SK-N-SH (cell line): Measurements from ENCODE around the gene HUNK. TPM values are rescaled to one million over a fixed set of nuclear protein-coding genes. Genes with fewer than 3 reads are reported as not detected.

Experiments
- CTCF ChIA-PET: fragments of 300-600, 350-600 bp; formaldehyde crosslinking; extraction: SDS; loops from one replicate; lab custom pipeline; 2021; lab: Yijun Ruan, JAX
- POLR2A ChIA-PET: fragments of 350-600 bp; sonication (Branson Sonifier 250); formaldehyde crosslinking; extraction: SDS; loops from one replicate; lab custom pipeline; 2020; ENCODE audit warnings: antibody characterized with exemption, inconsistent platforms; lab: Yijun Ruan, JAX
- DNase-seq: peaks from one replicate; pipeline ENCODE4 v3.0.0; 2012
- H2AFZ ChIP-seq: fragments of 200-600 bp; sonication (generic); 2 replicates; pipeline ENCODE4 v1.8.1; 2016; ENCODE audit warnings: antibody characterized with exemption, mild to moderate bottlenecking, low read depth
- H3F3A ChIP-seq: fragments of 200-600 bp; sonication (generic); replicated peaks from 2 replicates; pipeline ENCODE3; 2016; ENCODE audit warnings: antibody characterized with exemption, mild to moderate bottlenecking; ENCODE audit not compliant: insufficient read depth
- H3K27ac ChIP-seq, 2 experiments: fragments of 200-500 bp in 1 of 2; fragments of 200-600 bp in 1 of 2; sonication (Bioruptor generic) in 1 of 2; sonication (generic), shearing (Covaris generic) in 1 of 2; 2 replicates each; pipeline versions ENCODE4 v1.5.1 to v1.6.1; 2014 to 2016; ENCODE audit warnings: low read depth in 2 of 2, inconsistent platforms in 1 of 2, low read length in 1 of 2, mild to moderate bottlenecking in 1 of 2, mixed read lengths in 1 of 2
- H3K27me3 ChIP-seq: fragments of 200-600 bp; sonication (generic), shearing (Covaris generic); 2 replicates; pipeline ENCODE4 v1.6.1; 2016; ENCODE audit warnings: mixed run types; ENCODE audit not compliant: insufficient read depth
- H3K36me3 ChIP-seq, 2 experiments: fragments of 200-500 bp in 1 of 2; fragments of 200-600 bp in 1 of 2; sonication (Bioruptor generic) in 1 of 2; sonication (generic) in 1 of 2; replicated peaks in 1 of 2; 2 replicates each; pipeline versions ENCODE3 to v1.5.1; 2014 to 2016; ENCODE audit warnings: low read length in 1 of 2, mild to moderate bottlenecking in 1 of 2; ENCODE audit not compliant: insufficient read depth in 2 of 2, control insufficient read depth in 1 of 2
- H3K4me1 ChIP-seq, 2 experiments: fragments of 200-500 bp in 1 of 2; fragments of 200-600 bp in 1 of 2; sonication (Bioruptor generic) in 1 of 2; sonication (generic), shearing (Covaris generic) in 1 of 2; 2 replicates each; pipeline versions ENCODE4 v1.5.1 to v1.6.1; 2014 to 2016; ENCODE audit warnings: low read depth in 1 of 2, low read length in 1 of 2, mixed run types in 1 of 2; ENCODE audit not compliant: insufficient read depth in 2 of 2, control insufficient read depth in 1 of 2
- H3K4me2 ChIP-seq: fragments of 200-600 bp; sonication (generic), shearing (Covaris generic); 2 replicates; pipeline ENCODE4 v1.6.1; 2017; ENCODE audit warnings: mixed run types
- H3K4me3 ChIP-seq, 2 experiments: fragments of 200-500 bp in 1 of 2; fragments of 200-600 bp in 1 of 2; sonication (Bioruptor generic) in 1 of 2; sonication (generic), shearing (Covaris generic) in 1 of 2; 2 replicates each; pipeline versions ENCODE4 v1.5.1 to v1.8.1; 2014 to 2016; ENCODE audit warnings: low read depth in 2 of 2, inconsistent platforms in 1 of 2, low read length in 1 of 2, mild to moderate bottlenecking in 1 of 2, mixed read lengths in 1 of 2, moderate library complexity in 1 of 2
- H3K79me2 ChIP-seq: fragments of 200-600 bp; sonication (generic); 2 replicates; pipeline ENCODE4 v1.8.1; 2017; ENCODE audit warnings: mild to moderate bottlenecking; ENCODE audit not compliant: insufficient read depth
- H3K9ac ChIP-seq: fragments of 200-600 bp; sonication (generic); 2 replicates; pipeline ENCODE4 v1.6.1; 2017; ENCODE audit warnings: mixed run types
- H3K9me2 ChIP-seq: fragments of 200-600 bp; sonication (generic); 2 replicates; pipeline ENCODE4 v1.6.1; 2017; ENCODE audit warnings: mixed run types
- H3K9me3 ChIP-seq: fragments of 200-600 bp; sonication (generic); 2 replicates; pipeline ENCODE4 v1.6.1; 2017; ENCODE audit warnings: mixed run types, mild to moderate bottlenecking, moderate library complexity
- H4K20me1 ChIP-seq: fragments of 200-600 bp; sonication (generic); 2 replicates; pipeline ENCODE4 v1.6.1; 2017; ENCODE audit warnings: mild to moderate bottlenecking, mixed run types; ENCODE audit not compliant: insufficient read depth
- ELF1 ChIP-seq: IDR thresholded peaks from 2 replicates; pipeline ENCODE4 v1.4.0; 2012
- EP300 ChIP-seq, 2 experiments: IDR thresholded peaks; 2 replicates each; pipeline versions ENCODE4 v1.4.0 to v1.6.1; 2012; ENCODE audit warnings: borderline replicate concordance in 1 of 2, low read depth in 1 of 2, low read length in 1 of 2
- EZH2phosphoT487 ChIP-seq: fragments of 200-600 bp; sonication (generic); IDR thresholded peaks from 2 replicates; pipeline ENCODE4 v1.6.1; 2017; ENCODE audit warnings: low read depth, mixed run types, mild to moderate bottlenecking, antibody characterized with exemption, moderate library complexity, borderline replicate concordance
- FOXM1 ChIP-seq: IDR thresholded peaks from 2 replicates; pipeline ENCODE4 v1.4.0; 2012; ENCODE audit warnings: low read depth, mild to moderate bottlenecking
- MEF2A ChIP-seq: IDR thresholded peaks from 2 replicates; pipeline ENCODE4 v1.4.0; 2012; ENCODE audit warnings: low read depth, borderline replicate concordance
- NFIC ChIP-seq: IDR thresholded peaks from 2 replicates; pipeline ENCODE4 v1.4.0; 2012; ENCODE audit warnings: borderline replicate concordance
- PBX3 ChIP-seq: IDR thresholded peaks from 2 replicates; pipeline ENCODE4; 2012
- RCOR1 ChIP-seq: fragments of 150-350 bp; IDR thresholded peaks from 2 replicates; pipeline ENCODE4 v1.6.1; 2017; ENCODE audit warnings: antibody characterized with exemption, low read length
- SIN3A ChIP-seq: IDR thresholded peaks from 2 replicates; pipeline ENCODE4 v1.6.1; 2012; ENCODE audit warnings: low read depth, mild to moderate bottlenecking, low read length, moderate library complexity, borderline replicate concordance
- TAF1 ChIP-seq: IDR thresholded peaks from 2 replicates; pipeline ENCODE4 v1.6.1; 2012; ENCODE audit warnings: low read depth, mild to moderate bottlenecking, low read length, moderate library complexity, borderline replicate concordance
- TCF12 ChIP-seq: IDR thresholded peaks from 2 replicates; pipeline ENCODE4 v1.4.0; 2012
- TEAD4 ChIP-seq: IDR thresholded peaks from 2 replicates; pipeline ENCODE4 v1.4.0; 2012; ENCODE audit warnings: mild to moderate bottlenecking, borderline replicate concordance; ENCODE audit not compliant: insufficient read depth
- WGBS: methylation state at CpG from one replicate; pipeline ENCODE4 v1.1.6; 2017; ENCODE audit warnings: low lambda C conversion rate; 5-methylcytosine and 5-hydroxymethylcytosine counted together
- polyA plus RNA-seq, 3 experiments: library from polyadenylated mRNA; depleted of rRNA; stranded (reverse); fragments of >200 nt; gene quantifications; 2 replicates each; pipeline ENCODE4 v1.2.3, GENCODE V29; 2012
- TF ChIP-seq, protein P1 (sequence below): IDR thresholded peaks from 2 replicates; pipeline ENCODE4 v1.6.1; 2012; ENCODE audit warnings: mild to moderate bottlenecking, low read depth, low read length, moderate library complexity
- TF ChIP-seq, protein P2 (sequence below): fragments of 150-350 bp; IDR thresholded peaks from 2 replicates; pipeline ENCODE4 v1.6.1; 2016; ENCODE audit warnings: mild to moderate bottlenecking, low read depth, low read length
- TF ChIP-seq, protein P3 (sequence below): fragments of 150-350 bp; IDR thresholded peaks from 2 replicates; pipeline ENCODE4 v1.6.1; 2017; ENCODE audit warnings: antibody characterized with exemption, low read length, low read depth, borderline replicate concordance

Gene HUNK
- polyA plus RNA-seq, 1 of the 3 experiments (the other 2 are of a cell fraction): 0.31 TPM

DNA sequence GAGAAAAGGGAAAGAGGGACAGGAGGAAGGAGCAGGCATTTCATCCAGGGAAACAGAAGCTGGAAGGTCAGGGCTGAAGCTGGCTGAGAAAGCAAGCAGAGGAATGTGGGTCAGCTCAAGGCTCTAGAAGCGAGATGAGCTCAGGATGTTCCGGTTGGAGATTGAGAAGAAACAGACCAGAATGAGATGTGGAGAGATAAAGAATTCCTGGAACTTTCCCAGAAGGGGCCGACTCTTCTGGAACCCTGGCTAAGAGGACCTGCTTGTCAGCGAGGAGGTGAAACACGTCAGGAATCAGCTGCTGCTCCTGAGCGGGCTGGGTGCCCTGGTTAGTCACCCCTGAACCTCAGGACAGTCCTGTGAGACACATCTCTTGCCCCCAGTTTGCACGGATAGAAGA lies 75.9 kb downstream of the HUNK start:
- Histone ChIP-seq H3K4me3 (no peak overlapping the region), H3K4me1 (peaks cover 2 to 9% of the 10 kb centered on the region in 2 experiments; a peak in 1 of 4 replicates), H3K4me2 (no peak overlapping the region), H3K79me2 (no peaks in the 10 kb centered on the region), H3K27ac (no peak overlapping the region), H3K9me3 (no peaks in the 10 kb centered on the region), H3K27me3 (no peaks in the 10 kb centered on the region), H3K9ac (no peak overlapping the region), H4K20me1 (no peaks in the 10 kb centered on the region), H3F3A (peaks cover 13% of the 10 kb centered on the region), H3K9me2 (no peaks in the 10 kb centered on the region), H2AFZ (no peak overlapping the region), H3K36me3 (no peaks in the 10 kb centered on the region)
- 80% methylated on average over 5 of the region's 7 CpGs for WGBS
- TF ChIP-seq SIN3A (no peak), TAF1 (no peak), ELF1 (no peak), TCF12 (no peak), NFIC (no peak), MEF2A (no peak), RCOR1 (no peak), PBX3 (no peak)
- TF ChIP-seq, protein P1, sequence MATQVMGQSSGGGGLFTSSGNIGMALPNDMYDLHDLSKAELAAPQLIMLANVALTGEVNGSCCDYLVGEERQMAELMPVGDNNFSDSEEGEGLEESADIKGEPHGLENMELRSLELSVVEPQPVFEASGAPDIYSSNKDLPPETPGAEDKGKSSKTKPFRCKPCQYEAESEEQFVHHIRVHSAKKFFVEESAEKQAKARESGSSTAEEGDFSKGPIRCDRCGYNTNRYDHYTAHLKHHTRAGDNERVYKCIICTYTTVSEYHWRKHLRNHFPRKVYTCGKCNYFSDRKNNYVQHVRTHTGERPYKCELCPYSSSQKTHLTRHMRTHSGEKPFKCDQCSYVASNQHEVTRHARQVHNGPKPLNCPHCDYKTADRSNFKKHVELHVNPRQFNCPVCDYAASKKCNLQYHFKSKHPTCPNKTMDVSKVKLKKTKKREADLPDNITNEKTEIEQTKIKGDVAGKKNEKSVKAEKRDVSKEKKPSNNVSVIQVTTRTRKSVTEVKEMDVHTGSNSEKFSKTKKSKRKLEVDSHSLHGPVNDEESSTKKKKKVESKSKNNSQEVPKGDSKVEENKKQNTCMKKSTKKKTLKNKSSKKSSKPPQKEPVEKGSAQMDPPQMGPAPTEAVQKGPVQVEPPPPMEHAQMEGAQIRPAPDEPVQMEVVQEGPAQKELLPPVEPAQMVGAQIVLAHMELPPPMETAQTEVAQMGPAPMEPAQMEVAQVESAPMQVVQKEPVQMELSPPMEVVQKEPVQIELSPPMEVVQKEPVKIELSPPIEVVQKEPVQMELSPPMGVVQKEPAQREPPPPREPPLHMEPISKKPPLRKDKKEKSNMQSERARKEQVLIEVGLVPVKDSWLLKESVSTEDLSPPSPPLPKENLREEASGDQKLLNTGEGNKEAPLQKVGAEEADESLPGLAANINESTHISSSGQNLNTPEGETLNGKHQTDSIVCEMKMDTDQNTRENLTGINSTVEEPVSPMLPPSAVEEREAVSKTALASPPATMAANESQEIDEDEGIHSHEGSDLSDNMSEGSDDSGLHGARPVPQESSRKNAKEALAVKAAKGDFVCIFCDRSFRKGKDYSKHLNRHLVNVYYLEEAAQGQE: no peak
- ChIA-PET POLR2A (no interaction called here), CTCF (no interaction called here)
- DNase-seq: no peak

GRCh38 chr21:31952828-31953227 lies 80.0 kb downstream of the HUNK start:
- CTCF ChIA-PET: interaction anchor here (1.4 kb wide), 1 partner anchor 305 kb away, joined by 3 read pairs; no protein-coding TSS in a partner anchor
- H3K36me3 ChIP-seq: no peaks in the 10 kb centered on the region
- TF ChIP-seq FOXM1 (no peak), EP300 (IDR thresholded peaks at IDR 0.05; ENCODE audit: borderline replicate concordance in 1 of 2, low read depth in 1 of 2, low read length in 1 of 2) (no peak), TEAD4 (no peak), EZH2phosphoT487 (no peak), PBX3 (no peak)
- TF ChIP-seq, protein P1: no peak
- TF ChIP-seq, protein P2, sequence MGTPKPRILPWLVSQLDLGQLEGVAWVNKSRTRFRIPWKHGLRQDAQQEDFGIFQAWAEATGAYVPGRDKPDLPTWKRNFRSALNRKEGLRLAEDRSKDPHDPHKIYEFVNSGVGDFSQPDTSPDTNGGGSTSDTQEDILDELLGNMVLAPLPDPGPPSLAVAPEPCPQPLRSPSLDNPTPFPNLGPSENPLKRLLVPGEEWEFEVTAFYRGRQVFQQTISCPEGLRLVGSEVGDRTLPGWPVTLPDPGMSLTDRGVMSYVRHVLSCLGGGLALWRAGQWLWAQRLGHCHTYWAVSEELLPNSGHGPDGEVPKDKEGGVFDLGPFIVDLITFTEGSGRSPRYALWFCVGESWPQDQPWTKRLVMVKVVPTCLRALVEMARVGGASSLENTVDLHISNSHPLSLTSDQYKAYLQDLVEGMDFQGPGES: no peak
- TF ChIP-seq, protein P3, sequence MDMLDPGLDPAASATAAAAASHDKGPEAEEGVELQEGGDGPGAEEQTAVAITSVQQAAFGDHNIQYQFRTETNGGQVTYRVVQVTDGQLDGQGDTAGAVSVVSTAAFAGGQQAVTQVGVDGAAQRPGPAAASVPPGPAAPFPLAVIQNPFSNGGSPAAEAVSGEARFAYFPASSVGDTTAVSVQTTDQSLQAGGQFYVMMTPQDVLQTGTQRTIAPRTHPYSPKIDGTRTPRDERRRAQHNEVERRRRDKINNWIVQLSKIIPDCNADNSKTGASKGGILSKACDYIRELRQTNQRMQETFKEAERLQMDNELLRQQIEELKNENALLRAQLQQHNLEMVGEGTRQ: no peak

More at GRCh38 chr21:31952828-31953227, 80.0 kb downstream of the HUNK start:
- Histone ChIP-seq H3K9ac (no peak overlapping the region), H2AFZ (no peak overlapping the region), H3K79me2 (no peaks in the 10 kb centered on the region), H4K20me1 (no peaks in the 10 kb centered on the region), H3K27ac (no peak overlapping the region), H3F3A (no peaks in the 10 kb centered on the region), H3K4me1 (no peaks in the 10 kb centered on the region), H3K9me3 (no peaks in the 10 kb centered on the region), H3K4me3 (no peak overlapping the region), H3K4me2 (no peak overlapping the region), H3K9me2 (no peaks in the 10 kb centered on the region), H3K27me3 (no peaks in the 10 kb centered on the region)
- WGBS: 82% methylated on average over 3 of the region's 3 CpGs
- DNase-seq: no peak
- POLR2A ChIA-PET: no interaction called here
